RWPE2 (cell line): ENCODE data around the gene MMP21.

Experiments
- ATAC-seq: fragments of 200-7000 bp; cut with Tn5 transposase; 3 replicates; pipeline ENCODE4 v1.9.1; 2021; ENCODE audit warnings: low read depth
- DNase-seq: peaks from one replicate; pipeline ENCODE4 v3.0.0-alpha.2; 2020; ENCODE audit warnings: low spot score
- H3K27ac ChIP-seq: fragments of 450-650 bp; 2 replicates; pipeline ENCODE4 v1.5.1; 2017; ENCODE audit warnings: mild to moderate bottlenecking; ENCODE audit not compliant: poor library complexity, severe bottlenecking
- H3K27me3 ChIP-seq: fragments of 250-450 bp; sonication (Bioruptor Pico); 2 replicates; pipeline ENCODE4 v1.5.1; 2021; ENCODE audit warnings: mild to moderate bottlenecking, moderate library complexity; ENCODE audit not compliant: insufficient read depth, poor library complexity, severe bottlenecking
- H3K36me3 ChIP-seq: fragments of 250-450 bp; sonication (Bioruptor Pico); 2 replicates; pipeline ENCODE4 v1.5.1; 2020; ENCODE audit warnings: low read depth, mild to moderate bottlenecking, moderate library complexity
- H3K4me1 ChIP-seq: fragments of 250-450 bp; sonication (Bioruptor Pico); 2 replicates; pipeline ENCODE4 v1.5.1; 2021; ENCODE audit warnings: mild to moderate bottlenecking, moderate library complexity; ENCODE audit not compliant: insufficient read depth, poor library complexity, severe bottlenecking
- H3K4me3 ChIP-seq: fragments of 250-450 bp; sonication (Bioruptor Pico); 2 replicates; pipeline ENCODE4 v1.5.1; 2021; ENCODE audit warnings: mild to moderate bottlenecking, moderate library complexity; ENCODE audit not compliant: severe bottlenecking
- H3K9me3 ChIP-seq: fragments of 250-450 bp; sonication (Bioruptor Pico); 2 replicates; pipeline ENCODE4 v1.5.1; 2021; ENCODE audit warnings: mild to moderate bottlenecking, moderate library complexity; ENCODE audit not compliant: severe bottlenecking
- CTCF ChIP-seq: fragments of 450-650 bp; IDR thresholded peaks from one replicate; pipeline ENCODE4 v1.5.1; 2017; ENCODE audit warnings: mild to moderate bottlenecking, moderate library complexity; ENCODE audit not compliant: poor library complexity, severe bottlenecking

The MMP21 gene

GRCh38 chr10:125765835-125766234 is 9.8 kb downstream of the MMP21 start:
- H3K4me1 ChIP-seq = no peaks in the 10 kb centered on the region
- H3K36me3 ChIP-seq = peaks cover 34% of the 10 kb centered on the region
- no peaks in the 10 kb centered on the region for H3K27me3 ChIP-seq
- no peak for TF ChIP-seq CTCF
- DNase-seq (no peak), ATAC-seq (no peak)
- H3K4me3 ChIP-seq = no peak overlapping the region
- H3K27ac ChIP-seq = no peak overlapping the region
- H3K9me3 ChIP-seq = no peaks in the 10 kb centered on the region

- H3K27ac ChIP-seq = no peak overlapping the region
- no peaks in the 10 kb centered on the region for H3K4me1 ChIP-seq
- ATAC-seq (no peak), DNase-seq (no peak)
- TF ChIP-seq CTCF = no peak
- no peaks in the 10 kb centered on the region for H3K27me3 ChIP-seq
- no peak overlapping the region for H3K4me3 ChIP-seq
- no peaks in the 10 kb centered on the region for H3K9me3 ChIP-seq
- H3K36me3 ChIP-seq = peaks cover 55% of the 10 kb centered on the region
Measured at GRCh38 chr10:125762692-125763648, 12.7 kb downstream of the MMP21 start.

GRCh38 chr10:125761961-125762360 is 13.7 kb downstream of the MMP21 start:
- no peak for TF ChIP-seq CTCF
- H3K9me3 ChIP-seq = no peaks in the 10 kb centered on the region
- no peak for ATAC-seq
- no peaks in the 10 kb centered on the region for H3K27me3 ChIP-seq
- H3K4me3 ChIP-seq = no peak overlapping the region
- no peaks in the 10 kb centered on the region for H3K4me1 ChIP-seq
- H3K36me3 ChIP-seq = peaks cover 65% of the 10 kb centered on the region
- H3K27ac ChIP-seq = no peak overlapping the region
- no peak for DNase-seq

- H3K9me3 ChIP-seq = no peaks in the 10 kb centered on the region
- no peaks in the 10 kb centered on the region for H3K4me1 ChIP-seq
- no peak overlapping the region for H3K4me3 ChIP-seq
- no peak for ATAC-seq
- no peaks in the 10 kb centered on the region for H3K27me3 ChIP-seq
- TF ChIP-seq CTCF = no peak
- DNase-seq = no peak
- no peak overlapping the region for H3K27ac ChIP-seq
- peaks cover 77% of the 10 kb centered on the region for H3K36me3 ChIP-seq
Measured at GRCh38 chr10:125757742-125758141, 17.9 kb downstream of the MMP21 start.

GRCh38 chr10:125756853-125757487 is 18.7 kb downstream of the MMP21 start:
- Histone ChIP-seq H3K4me1 (no peaks in the 10 kb centered on the region), H3K36me3 (peaks cover 84% of the 10 kb centered on the region), H3K9me3 (no peaks in the 10 kb centered on the region), H3K27me3 (no peaks in the 10 kb centered on the region), H3K4me3 (no peak overlapping the region), H3K27ac (no peak overlapping the region)
- TF ChIP-seq CTCF = no peak
- ATAC-seq (no peak), DNase-seq (no peak)
